HG03558 (cell line): Measurements from ENCODE around the gene YRDC.

ENCODE experiments used
- ATAC-seq: cut with Tn5 transposase; IDR thresholded peaks from one replicate; pipeline ENCODE4 v1.9.1; 2021; ENCODE audit warnings: moderate number of reproducible peaks; ENCODE audit not compliant: unreplicated experiment; ENCODE audit errors: extremely low read depth

The YRDC gene

GRCh38 chr1:37807555-37808368, at the start of gene YRDC, which contains the start of gene C1orf122:
TSS of gene YRDC (minus strand) at chr1:37808208. CDS start at chr1:37808180, 28 bp downstream.
TSS of gene C1orf122 (plus strand) at chr1:37807790. CDS start at chr1:37808405, 615 bp downstream.
- ATAC-seq = no peak

DNA sequence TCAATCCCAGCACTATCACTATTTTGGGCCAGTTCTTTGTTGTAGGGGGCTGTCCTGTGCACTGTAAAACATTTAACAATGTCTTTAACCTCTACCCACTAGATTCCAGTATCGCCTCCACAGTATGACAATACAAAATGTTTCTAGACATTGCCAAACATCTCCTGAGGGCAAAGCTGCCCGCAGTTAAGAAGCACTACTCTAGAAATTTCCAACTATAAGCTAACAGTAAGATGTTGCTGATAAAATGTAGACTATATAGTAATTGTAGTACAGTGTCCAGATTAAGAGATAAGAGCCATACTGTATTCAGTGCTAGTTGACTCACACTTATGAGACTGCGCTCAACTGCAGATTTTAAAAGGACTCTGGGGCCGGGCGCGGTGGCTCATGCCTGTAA, 46.4 kb upstream of the YRDC start:
- no peak for ATAC-seq

DNA sequence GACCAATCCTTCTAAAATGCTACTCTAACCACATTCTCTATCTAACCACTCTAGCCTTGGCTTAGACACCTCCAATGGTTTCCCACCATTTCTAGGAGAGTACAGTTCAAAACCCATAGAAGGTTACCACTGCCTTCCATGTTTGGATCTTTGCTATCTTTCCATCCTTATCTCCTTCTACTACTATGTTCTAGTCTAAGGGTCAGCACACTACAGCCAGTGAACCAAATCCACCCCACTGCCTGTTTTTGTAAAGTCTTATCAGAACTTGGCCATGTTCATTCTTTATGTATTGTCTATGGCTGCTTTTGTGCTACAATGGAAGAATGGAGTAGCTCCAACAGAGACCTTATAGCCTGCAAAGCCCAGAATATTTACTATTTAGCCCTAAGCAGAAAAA, 45.1 kb upstream of the YRDC start:
- ATAC-seq = no peak

- no peak for ATAC-seq
Measured at GRCh38 chr1:37851782-37852210, 43.8 kb upstream of the YRDC start.

GRCh38 chr1:37851262-37851661, 43.3 kb upstream of the YRDC start:
- no peak for ATAC-seq

DNA sequence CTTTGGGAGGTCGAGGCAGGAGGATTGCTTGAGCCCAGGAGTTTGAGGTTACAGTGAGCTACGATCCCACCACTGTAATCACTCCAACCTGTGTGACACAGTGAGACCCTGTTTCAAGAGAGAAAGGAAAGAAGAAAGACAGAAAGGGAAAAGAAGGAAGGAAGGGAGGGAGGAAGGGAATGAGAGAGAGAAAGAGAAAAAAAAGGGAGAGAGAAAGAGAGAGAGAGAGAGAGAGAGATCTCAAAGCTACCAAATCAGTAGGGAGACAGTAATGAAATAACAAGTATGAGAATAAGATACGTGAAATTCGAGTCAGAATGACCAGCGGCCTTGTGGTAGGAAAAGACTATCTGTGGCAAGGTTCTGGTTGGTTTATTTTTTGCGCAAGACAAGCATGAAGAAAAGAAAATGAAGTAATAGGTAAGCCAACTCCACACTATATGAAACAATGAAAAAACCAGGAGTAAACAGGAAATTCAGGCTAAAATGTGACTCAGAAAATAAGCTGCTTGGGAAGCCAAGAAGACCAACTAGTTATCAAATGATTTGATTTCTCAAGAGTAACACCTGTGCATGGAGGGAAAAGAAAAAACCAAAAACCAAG, 42.4 kb upstream of the YRDC start:
- no peak for ATAC-seq

DNA sequence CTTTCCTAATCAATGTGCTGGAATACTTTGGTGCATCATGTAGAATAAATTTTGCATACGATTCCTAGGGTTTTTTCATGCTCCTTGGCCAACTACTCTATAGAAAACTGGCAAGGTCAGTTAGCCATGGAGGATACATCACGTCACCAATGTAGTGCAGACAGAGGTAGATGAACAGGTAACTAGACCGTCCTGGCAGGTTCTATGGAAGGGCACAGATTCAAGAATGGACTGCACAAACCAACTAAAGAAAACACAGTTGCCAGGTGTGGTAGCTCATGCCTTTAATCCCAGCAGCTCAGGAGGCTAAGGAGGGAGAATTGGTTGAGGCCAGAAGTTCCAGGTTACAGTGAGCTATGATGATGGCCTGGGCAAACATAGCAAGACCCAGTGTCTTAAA, 41.5 kb upstream of the YRDC start:
- no peak for ATAC-seq

- no peak for ATAC-seq
Measured at GRCh38 chr1:37846647-37847339, 38.8 kb upstream of the YRDC start.

DNA sequence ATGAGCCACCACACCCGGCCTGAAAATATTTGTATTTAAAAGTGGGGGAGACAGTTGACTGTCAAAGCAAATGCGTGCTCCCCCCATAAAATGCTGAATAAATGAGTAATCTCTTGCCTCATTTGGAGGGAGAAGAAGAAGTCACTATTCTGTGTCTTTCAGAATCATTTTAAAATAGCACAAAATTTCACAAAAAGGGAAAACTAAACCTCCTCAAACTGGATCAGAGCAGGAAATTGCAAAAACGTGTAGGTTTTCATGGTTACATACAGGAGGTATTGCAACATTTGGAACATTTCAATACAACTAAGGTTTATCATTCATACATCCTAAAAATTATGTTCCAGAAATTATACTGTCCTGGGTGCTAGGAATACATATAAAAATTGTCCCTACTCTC, 37.8 kb upstream of the YRDC start:
- ATAC-seq = no peak

GRCh38 chr1:37845049-37845646, 37.1 kb upstream of the YRDC start:
- no peak for ATAC-seq

- no peak for ATAC-seq
Measured at GRCh38 chr1:37844536-37844935, 36.5 kb upstream of the YRDC start.

- no peak for ATAC-seq
Measured at GRCh38 chr1:37841652-37842051, 33.6 kb upstream of the YRDC start.

DNA sequence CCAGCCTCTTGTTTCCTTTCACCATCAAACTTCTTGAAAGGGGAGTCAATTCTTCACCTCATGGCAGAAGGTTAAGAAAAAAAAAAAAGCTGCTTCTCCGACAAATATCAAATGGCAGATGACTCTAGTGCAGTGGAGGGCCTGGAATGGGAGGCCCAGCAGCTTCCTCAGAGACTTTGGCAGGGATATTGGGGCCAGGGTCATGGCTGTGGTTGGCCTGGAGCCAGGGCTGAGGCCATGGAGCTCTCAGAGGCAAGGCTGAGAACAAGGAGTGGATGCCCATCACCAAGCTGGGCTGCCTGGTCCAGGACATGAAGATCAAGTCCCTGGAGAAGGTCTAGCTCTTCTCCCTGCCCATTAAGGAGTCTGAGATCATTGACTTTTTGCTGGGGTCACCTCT, 32.7 kb upstream of the YRDC start:
- no peak for ATAC-seq

DNA sequence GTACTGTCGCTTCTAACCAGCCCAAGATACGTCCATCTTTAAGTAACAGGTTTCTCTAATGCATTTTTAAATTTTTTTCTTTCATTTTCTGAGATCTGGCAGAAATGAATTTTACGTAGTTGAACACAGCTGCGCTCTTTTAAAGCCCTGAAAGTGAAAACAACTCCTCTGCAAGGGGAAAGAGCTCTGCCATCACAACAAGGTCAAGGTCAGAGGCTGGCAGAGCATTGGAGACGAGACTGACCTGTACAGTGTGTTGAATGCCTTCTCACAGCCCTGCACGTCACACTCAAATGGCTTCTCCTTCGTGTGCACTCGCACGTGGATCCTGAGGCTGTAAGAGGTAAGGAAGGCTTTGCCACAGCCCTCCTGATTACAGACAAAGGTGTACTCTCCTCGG, 31.7 kb upstream of the YRDC start:
- ATAC-seq = no peak

DNA sequence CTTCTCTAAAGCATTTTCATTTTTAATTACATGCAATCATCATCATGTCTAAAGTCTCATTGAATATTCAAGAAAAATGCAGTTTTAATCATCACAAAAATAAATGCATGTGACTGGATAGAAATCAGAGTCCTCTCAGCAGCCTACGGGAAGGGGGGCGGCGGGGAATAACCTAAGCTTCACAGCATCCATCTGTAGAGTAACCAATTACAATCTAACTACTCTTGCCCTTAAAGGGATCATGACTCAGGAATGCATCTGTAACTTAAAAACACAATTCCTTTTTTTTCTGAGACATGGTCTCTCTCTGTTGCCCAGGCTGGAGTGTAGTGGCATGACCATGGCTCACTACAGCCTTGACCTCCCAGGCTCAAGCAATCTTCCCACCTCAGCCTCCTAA, 28.8 kb upstream of the YRDC start:
- ATAC-seq = no peak

DNA sequence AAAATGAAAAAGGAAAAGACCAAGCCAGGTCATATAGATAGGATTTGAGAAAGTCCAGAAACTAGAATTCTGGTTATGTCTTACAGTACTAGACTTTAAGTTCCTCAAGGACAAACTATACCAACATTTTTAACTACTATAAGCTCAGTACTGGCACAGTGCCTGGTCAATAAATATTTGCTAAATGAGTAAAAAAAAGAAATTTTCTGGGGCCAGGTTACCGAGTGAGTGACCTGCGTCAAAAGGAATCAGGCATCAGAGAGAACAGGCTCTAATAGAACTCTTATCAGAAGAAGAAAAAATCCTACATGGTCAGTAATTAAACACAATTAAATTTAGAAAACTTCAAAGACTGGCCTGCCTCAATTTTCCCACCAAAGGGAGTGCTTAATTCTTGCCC, 23.8 kb upstream of the YRDC start:
- ATAC-seq = no peak

DNA sequence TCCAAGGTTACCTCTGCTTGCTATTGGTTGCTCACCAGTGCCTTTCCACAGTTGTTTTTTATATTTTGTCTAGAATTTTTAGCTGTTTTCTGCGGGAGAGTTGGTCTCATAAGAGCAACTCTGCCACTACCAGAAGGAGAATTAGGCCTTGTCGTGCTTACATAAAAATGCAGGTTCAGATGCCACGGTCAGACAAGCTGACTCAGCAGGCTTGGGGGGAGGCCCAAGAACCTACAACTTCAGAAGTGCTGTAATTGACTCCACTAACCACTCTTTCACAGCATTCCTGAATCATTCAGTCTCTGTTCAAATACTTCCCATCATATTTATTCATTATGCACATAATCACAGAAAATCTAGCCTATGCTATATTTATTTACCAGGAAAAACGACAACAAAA, 23.1 kb upstream of the YRDC start:
- no peak for ATAC-seq

DNA sequence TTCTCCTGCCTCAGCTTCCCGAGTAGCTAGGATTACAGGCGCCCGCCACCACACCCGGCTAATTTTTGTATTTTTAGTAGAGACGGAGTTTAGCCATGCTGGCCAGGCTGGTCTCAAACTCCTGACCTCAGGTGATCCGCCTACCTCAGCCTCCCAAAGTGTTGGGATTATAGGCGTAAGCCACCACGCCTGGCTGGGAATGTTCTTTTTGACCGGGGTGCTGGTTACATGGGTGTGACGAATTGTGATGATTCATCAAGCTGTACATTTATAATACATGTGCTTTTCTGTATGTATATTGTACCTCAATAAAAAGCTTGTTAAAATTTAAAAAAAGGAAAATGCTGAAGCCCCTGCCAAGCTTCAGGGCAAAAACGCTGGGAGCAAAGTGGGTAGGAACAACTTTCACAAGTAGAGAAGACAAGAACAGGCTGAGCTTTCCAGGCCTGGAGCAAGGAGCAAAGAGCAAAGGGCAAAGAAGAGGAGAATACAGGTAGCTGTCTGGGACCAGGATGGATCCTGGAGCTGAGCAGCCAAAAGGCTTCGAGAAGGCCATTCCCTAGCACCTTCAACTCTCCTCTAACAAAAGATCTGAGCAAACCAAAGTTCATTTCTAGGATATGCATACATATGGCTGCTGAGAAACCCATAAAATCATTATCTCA, 20.5 kb upstream of the YRDC start:
- ATAC-seq = no peak

GRCh38 chr1:37825506-37825905, 17.5 kb upstream of the YRDC start:
- no peak for ATAC-seq

- ATAC-seq = no peak
Measured at GRCh38 chr1:37824001-37824400, 16.0 kb upstream of the YRDC start.
